HEK293T (cell line): Measurements from ENCODE around the gene DOK7.

Source experiments
- ARNT ChIP-seq: fragments of 450-650 bp; IDR thresholded peaks from 2 replicates; pipeline ENCODE4 v1.6.1; 2017; ENCODE audit warnings: mild to moderate bottlenecking
- FOXA1 ChIP-seq: fragments of 450-650 bp; IDR thresholded peaks from 2 replicates; pipeline ENCODE4 v1.6.1; 2016; ENCODE audit warnings: mild to moderate bottlenecking
- FOXM1 ChIP-seq: fragments of 450-650 bp; IDR thresholded peaks from 2 replicates; pipeline ENCODE4 v1.6.1; 2017; ENCODE audit warnings: mild to moderate bottlenecking, borderline replicate concordance
- LEF1 ChIP-seq: fragments of 450-650 bp; IDR thresholded peaks from 2 replicates; pipeline ENCODE4 v1.6.1; 2017; ENCODE audit warnings: mild to moderate bottlenecking, borderline replicate concordance
- NFRKB ChIP-seq: fragments of 450-650 bp; IDR thresholded peaks from 2 replicates; pipeline ENCODE4 v1.6.1; 2016; ENCODE audit warnings: mild to moderate bottlenecking, moderate library complexity
- SUZ12 ChIP-seq: fragments of 450-650 bp; IDR thresholded peaks from 2 replicates; pipeline ENCODE4 v1.6.1; 2016; ENCODE audit warnings: mild to moderate bottlenecking
- ZNF384 ChIP-seq: fragments of 450-650 bp; IDR thresholded peaks from 2 replicates; pipeline ENCODE4 v1.6.1; 2016

DNA sequence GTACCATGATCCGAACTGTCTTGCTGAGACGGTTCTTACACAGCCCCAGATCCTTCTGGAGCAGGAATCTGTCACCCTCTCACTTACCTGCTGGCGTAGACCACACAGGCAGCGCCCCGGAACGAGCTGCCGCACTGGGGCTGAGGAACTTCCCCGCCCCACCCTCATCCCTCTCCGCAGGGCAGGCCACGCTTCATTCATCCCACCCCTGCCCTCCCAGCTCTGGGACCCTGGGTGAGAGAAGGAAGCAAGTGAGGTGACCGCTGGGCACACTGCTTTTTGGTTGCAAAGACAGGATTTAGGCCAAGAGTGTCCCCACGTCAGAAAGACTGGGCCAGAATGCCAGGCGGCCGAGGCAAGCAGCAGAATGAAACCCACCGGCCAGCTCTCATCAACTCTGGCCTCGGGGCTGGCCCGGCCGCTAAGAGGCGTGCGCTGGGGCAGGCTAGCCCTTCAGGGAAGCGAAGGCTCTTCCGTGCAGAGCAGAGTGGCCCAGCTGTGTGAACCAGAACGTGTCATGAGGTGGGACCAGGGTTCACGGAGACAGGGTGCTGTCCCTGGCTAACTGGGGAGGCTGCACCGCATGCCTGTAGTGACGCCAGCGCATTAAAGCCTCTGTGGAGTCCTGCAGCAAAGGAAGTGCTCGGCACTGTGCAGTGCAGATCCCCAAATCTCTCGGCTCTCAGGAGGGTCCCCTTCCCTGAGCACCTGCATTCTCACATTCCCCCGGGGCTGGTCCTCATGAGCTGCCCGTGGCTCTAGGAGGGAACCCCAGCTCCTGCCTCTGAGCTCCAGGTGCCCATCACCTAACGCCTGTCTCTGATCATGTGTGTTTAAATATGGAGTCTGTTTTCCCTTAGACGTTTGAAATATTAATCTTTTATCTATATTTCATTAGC lies 62.7 kb downstream of the DOK7 start:
- TF ChIP-seq ARNT = no peak
- no peak for TF ChIP-seq SUZ12
- TF ChIP-seq FOXA1 = no peak
- no peak for TF ChIP-seq NFRKB
- no peak for TF ChIP-seq FOXM1
- no peak for TF ChIP-seq ZNF384
- TF ChIP-seq LEF1 = no peak
